Liver (tissue), 3 donors: ENCODE measurements around the gene TRAPPC3.

ENCODE experiments used
- EGR1 ChIP-seq, 2 donors: IDR thresholded peaks; 2 replicates each; pipeline ENCODE4 v1.6.1; 2016 to 2018; ENCODE audit warnings: antibody characterized with exemption in 2 of 2, low read depth in 2 of 2
- GABPA ChIP-seq, 2 donors: IDR thresholded peaks in 1 of 2; conservative IDR thresholded peaks in 1 of 2; 2 replicates each; pipeline ENCODE4 v1.6.1; 2016; ENCODE audit warnings: antibody characterized with exemption in 2 of 2, mild to moderate bottlenecking in 1 of 2, moderate library complexity in 1 of 2
- TF ChIP-seq, protein P1 (sequence below): fragments of 150-350 bp; IDR thresholded peaks from 2 replicates; pipeline ENCODE4 v1.5.1; 2017; ENCODE audit warnings: improper control_type of control experiment, low read depth, low read length; ENCODE audit not compliant: missing input control
- donor health status: healthy.
- donor health status: healthy.

DNA sequence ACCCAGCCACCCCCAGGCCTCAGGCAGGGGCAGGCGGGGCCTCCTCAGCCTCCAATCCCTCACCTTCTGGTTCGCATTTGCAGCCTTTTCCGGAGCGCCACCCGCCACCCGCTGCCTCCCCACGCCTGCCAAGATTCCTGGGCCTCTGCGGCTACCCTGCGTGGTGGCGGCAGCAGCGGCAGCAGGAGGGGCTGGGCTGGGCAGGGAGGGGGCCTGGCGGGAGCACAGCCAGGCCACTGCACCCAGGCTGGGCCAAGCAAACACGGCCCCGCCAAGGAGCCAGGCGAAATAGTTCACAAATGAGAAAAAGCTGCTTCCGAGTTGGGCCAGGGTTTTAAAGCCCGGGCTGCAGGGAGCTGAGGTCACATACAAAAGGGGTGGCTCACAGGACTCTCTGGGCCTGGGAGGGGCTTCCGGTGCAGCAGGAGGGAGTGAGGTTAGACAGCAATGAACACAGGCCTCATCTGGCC, 34.1 kb downstream of the TRAPPC3 start:
- no peak for TF ChIP-seq GABPA (IDR thresholded peaks at IDR 0.05 in 1 of 2, conservative IDR thresholded peaks at IDR 0.05 in 1 of 2)
- TF ChIP-seq, protein P1, sequence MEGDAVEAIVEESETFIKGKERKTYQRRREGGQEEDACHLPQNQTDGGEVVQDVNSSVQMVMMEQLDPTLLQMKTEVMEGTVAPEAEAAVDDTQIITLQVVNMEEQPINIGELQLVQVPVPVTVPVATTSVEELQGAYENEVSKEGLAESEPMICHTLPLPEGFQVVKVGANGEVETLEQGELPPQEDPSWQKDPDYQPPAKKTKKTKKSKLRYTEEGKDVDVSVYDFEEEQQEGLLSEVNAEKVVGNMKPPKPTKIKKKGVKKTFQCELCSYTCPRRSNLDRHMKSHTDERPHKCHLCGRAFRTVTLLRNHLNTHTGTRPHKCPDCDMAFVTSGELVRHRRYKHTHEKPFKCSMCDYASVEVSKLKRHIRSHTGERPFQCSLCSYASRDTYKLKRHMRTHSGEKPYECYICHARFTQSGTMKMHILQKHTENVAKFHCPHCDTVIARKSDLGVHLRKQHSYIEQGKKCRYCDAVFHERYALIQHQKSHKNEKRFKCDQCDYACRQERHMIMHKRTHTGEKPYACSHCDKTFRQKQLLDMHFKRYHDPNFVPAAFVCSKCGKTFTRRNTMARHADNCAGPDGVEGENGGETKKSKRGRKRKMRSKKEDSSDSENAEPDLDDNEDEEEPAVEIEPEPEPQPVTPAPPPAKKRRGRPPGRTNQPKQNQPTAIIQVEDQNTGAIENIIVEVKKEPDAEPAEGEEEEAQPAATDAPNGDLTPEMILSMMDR, result no peak
- no peak for TF ChIP-seq EGR1 (IDR thresholded peaks at IDR 0.05; ENCODE audit: low read depth in 2 of 2)
